Measurements from ENCODE around the gene MAGEB1. TPM values are rescaled to one million over a fixed set of nuclear protein-coding genes. Genes with fewer than 3 reads are reported as not detected.

MAGEB1 gene
- total and polyA plus RNA-seq, 11 donors: not detected

DNA sequence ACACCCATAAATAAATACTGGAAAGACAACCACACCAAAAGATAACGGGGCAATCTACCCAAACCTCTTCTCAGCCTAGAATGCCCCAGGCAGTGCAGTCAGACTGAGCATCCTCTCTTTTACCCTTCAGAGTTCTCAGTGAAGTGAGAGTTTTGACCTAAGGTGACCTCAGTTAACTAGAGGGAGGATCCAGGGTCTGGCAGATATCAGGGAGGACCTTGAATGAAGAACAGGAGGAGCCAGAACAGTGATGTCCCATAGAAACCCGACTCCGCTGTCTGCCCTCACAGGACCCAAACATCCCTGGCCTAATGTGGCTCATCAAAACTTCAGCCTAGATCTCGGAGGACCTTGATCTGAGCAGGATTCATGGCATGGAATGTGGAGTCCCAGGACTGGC, 16.6 kb upstream of the MAGEB1 start, which contains the start of gene MAGEB3:
Gene MAGEB3 (plus strand): TSS at position 263 of the 400 bp plus-strand sequence. CDS start 5,268 bp downstream, outside the sequence.
- H3K27me3 ChIP-seq: peaks cover 0 to 6% (median 0%) of the 10 kb centered on the region in 9 donors
- intact Hi-C loops (cut with DNase I): no loop called here
- no peaks in the 10 kb centered on the region for H3K9me3 ChIP-seq
- WGBS, 4 donors: 55 to 71% (median 70%) methylated on average over 4 of the region's 4 CpGs
- no peak within 1 kb of the TSS for H3K27ac ChIP-seq
- TF ChIP-seq, protein P1, sequence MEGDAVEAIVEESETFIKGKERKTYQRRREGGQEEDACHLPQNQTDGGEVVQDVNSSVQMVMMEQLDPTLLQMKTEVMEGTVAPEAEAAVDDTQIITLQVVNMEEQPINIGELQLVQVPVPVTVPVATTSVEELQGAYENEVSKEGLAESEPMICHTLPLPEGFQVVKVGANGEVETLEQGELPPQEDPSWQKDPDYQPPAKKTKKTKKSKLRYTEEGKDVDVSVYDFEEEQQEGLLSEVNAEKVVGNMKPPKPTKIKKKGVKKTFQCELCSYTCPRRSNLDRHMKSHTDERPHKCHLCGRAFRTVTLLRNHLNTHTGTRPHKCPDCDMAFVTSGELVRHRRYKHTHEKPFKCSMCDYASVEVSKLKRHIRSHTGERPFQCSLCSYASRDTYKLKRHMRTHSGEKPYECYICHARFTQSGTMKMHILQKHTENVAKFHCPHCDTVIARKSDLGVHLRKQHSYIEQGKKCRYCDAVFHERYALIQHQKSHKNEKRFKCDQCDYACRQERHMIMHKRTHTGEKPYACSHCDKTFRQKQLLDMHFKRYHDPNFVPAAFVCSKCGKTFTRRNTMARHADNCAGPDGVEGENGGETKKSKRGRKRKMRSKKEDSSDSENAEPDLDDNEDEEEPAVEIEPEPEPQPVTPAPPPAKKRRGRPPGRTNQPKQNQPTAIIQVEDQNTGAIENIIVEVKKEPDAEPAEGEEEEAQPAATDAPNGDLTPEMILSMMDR (IDR thresholded peaks at IDR 0.05): no peak
- no peak for TF ChIP-seq POLR2A (IDR thresholded peaks at IDR 0.05)
- H3K4me3 ChIP-seq: no peak within 1 kb of the TSS
- DNase-seq (no peak), ATAC-seq (no peak)
- H3K36me3 ChIP-seq: no peaks in the 10 kb centered on the region
- H3K4me1 ChIP-seq: no peaks in the 10 kb centered on the region

DNA sequence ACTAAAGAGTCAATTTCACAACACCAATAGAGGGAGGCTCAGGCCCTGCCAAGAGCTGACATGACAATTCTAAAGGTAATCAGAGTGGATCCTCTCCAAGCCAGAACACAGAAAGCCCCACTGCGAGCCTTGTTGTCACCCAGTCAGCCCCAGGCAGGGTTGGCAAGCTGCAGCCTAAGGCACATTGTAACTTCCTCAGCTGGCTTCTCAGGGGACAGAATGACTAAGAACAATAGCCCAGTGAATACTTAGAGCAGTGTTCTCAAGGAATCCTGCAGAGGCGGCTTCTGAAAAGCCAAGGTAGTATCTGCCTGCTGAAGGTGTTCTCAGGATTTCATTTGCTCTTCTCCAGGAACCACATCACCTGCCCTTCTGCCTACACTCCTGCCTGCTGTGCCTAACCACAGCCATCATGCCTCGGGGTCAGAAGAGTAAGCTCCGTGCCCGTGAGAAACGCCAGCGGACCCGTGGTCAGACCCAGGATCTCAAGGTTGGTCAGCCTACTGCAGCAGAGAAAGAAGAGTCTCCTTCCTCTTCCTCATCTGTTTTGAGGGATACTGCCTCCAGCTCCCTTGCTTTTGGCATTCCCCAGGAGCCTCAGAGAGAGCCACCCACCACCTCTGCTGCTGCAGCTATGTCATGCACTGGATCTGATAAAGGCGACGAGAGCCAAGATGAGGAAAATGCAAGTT, 5.1 kb upstream of the MAGEB1 start, which contains the start of gene MAGEB4:
Gene MAGEB4 (plus strand): TSS at position 277 of the 692 bp plus-strand sequence. CDS start 136 bp downstream, at position 413.
- Histone ChIP-seq H3K27me3 (no peaks in the 10 kb centered on the region), H3K4me1 (no peaks in the 10 kb centered on the region), H3K9me3 (no peaks in the 10 kb centered on the region), H3K36me3 (no peaks in the 10 kb centered on the region), H3K27ac (no peak within 1 kb of the TSS), H3K4me3 (no peak within 1 kb of the TSS)
- no peak for ATAC-seq
- TF ChIP-seq POLR2A (IDR thresholded peaks at IDR 0.05): no peak
- TF ChIP-seq, protein P1 (IDR thresholded peaks at IDR 0.05): no peak
- DNase-seq: no peak
- intact Hi-C loops (cut with DNase I): no loop called here
- 86 to 88% (median 87%) methylated on average over 9 to 10 of the region's 10 CpGs for WGBS, 4 donors

DNA sequence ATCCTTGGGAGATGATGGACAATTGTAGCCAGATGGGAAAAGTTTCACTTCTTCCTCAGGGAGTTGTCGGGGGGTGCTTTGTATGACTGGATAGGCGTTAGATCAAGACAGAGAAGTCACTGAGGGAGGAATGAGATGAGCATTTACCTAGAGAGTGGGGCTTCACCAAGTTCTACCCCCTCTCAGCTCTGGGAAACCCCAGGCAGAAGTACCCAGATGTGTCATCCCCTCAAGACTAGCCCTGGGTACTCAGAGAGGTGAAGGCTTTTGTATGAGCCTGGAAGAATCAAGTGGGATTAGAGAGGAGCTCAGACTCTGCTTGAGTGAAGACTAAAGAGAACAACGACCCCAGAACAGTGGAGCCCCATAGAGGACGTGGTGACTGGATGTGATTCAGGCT, 1.9 kb downstream of the MAGEB1 start:
- H3K4me1 ChIP-seq: no peaks in the 10 kb centered on the region
- no peaks in the 10 kb centered on the region for H3K9me3 ChIP-seq
- WGBS, 4 donors: 58 to 78% (median 72%) methylated on average over 4 of the region's 4 CpGs
- no peaks in the 10 kb centered on the region for H3K36me3 ChIP-seq
- ATAC-seq: no peak
- H3K4me3 ChIP-seq: no peak overlapping the region
- no peaks in the 10 kb centered on the region for H3K27me3 ChIP-seq
- DNase-seq: no peak
- TF ChIP-seq POLR2A (IDR thresholded peaks at IDR 0.05): no peak
- TF ChIP-seq, protein P1 (IDR thresholded peaks at IDR 0.05): no peak
- intact Hi-C loops (cut with DNase I): no loop called here
- H3K27ac ChIP-seq: no peak overlapping the region

DNA sequence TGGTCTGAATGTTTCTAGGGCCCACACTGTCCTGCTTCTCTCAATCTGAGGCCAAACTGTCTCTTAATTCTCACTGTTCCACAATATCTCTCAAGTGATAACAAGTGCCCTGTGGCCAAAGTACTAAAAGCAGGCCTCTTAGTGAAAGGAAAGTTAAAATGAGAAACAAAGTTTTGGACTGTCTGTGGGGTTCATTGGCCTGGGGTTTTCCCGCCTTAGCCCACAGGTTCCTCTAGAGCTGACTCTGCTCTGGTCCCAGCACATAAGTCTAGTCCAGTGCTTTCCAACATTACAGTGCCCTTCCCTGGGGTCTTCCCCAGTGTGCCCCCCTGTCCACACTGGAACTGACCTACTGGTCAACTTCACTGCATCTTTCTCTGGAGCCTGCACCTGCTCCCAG, 6.3 kb downstream of the MAGEB1 start:
- Histone ChIP-seq H3K27me3 (no peaks in the 10 kb centered on the region), H3K4me3 (no peak overlapping the region), H3K4me1 (no peaks in the 10 kb centered on the region), H3K36me3 (no peaks in the 10 kb centered on the region), H3K27ac (no peak overlapping the region), H3K9me3 (no peaks in the 10 kb centered on the region)
- intact Hi-C loops (cut with DNase I): no loop called here
- no peak for ATAC-seq
- DNase-seq: no peak
- no peak for TF ChIP-seq POLR2A (IDR thresholded peaks at IDR 0.05)
- TF ChIP-seq, protein P1 (IDR thresholded peaks at IDR 0.05): no peak
- WGBS, 4 donors: 71 to 96% (median 87%) methylated on average over 1 of the region's 1 CpG
